Measurements from ENCODE around the gene DIDO1.

DNA sequence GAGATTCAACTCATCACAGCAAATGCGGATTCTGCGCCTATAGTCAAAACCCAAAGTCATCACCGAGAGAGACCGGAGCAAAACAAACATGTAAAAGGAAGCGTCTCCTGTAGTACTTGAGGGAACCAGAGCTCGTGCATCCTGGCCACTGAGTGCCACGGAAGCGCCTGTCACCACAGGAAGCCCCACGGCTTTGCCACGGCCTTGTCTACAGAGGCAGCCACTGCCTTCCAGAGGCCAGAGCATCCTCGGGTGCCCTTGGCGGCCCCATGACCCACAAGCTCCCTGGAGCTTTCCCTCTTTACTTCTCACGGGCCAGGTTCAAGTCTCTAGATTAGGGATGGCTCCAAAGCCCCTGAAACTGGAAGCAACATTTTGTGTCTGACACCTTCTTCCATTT is 72.2 kb downstream of the DIDO1 start:
- TF ChIP-seq, protein P1, sequence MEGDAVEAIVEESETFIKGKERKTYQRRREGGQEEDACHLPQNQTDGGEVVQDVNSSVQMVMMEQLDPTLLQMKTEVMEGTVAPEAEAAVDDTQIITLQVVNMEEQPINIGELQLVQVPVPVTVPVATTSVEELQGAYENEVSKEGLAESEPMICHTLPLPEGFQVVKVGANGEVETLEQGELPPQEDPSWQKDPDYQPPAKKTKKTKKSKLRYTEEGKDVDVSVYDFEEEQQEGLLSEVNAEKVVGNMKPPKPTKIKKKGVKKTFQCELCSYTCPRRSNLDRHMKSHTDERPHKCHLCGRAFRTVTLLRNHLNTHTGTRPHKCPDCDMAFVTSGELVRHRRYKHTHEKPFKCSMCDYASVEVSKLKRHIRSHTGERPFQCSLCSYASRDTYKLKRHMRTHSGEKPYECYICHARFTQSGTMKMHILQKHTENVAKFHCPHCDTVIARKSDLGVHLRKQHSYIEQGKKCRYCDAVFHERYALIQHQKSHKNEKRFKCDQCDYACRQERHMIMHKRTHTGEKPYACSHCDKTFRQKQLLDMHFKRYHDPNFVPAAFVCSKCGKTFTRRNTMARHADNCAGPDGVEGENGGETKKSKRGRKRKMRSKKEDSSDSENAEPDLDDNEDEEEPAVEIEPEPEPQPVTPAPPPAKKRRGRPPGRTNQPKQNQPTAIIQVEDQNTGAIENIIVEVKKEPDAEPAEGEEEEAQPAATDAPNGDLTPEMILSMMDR (IDR thresholded peaks at IDR 0.05; ENCODE audit: low read depth, low read length) = no peak
- TF ChIP-seq EZH2phosphoT487 (IDR thresholded peaks at IDR 0.05; ENCODE audit: low read depth) = no peak
